Stimulated activated naive CD4-positive, alpha-beta T cell (primary cell): ENCODE data around the gene DDR1.

Experiments used
- DNase-seq, 6 experiments: peaks; one replicate each; lab custom pipeline; 2025; lab: John Stamatoyannopoulos, UW

The DDR1 gene

GRCh38 chr6:30881392-30882203, 2.7 kb upstream of the DDR1 start:
- DNase-seq, result no peak

- no peak for DNase-seq
Observed at GRCh38 chr6:30882204-30882758, 2.0 kb upstream of the DDR1 start.

- peak in 5 of 6 experiments; percentile 9 to 45 (median 35) for DNase-seq
Observed at GRCh38 chr6:30882759-30883684, 1.3 kb upstream of the DDR1 start.

DNA sequence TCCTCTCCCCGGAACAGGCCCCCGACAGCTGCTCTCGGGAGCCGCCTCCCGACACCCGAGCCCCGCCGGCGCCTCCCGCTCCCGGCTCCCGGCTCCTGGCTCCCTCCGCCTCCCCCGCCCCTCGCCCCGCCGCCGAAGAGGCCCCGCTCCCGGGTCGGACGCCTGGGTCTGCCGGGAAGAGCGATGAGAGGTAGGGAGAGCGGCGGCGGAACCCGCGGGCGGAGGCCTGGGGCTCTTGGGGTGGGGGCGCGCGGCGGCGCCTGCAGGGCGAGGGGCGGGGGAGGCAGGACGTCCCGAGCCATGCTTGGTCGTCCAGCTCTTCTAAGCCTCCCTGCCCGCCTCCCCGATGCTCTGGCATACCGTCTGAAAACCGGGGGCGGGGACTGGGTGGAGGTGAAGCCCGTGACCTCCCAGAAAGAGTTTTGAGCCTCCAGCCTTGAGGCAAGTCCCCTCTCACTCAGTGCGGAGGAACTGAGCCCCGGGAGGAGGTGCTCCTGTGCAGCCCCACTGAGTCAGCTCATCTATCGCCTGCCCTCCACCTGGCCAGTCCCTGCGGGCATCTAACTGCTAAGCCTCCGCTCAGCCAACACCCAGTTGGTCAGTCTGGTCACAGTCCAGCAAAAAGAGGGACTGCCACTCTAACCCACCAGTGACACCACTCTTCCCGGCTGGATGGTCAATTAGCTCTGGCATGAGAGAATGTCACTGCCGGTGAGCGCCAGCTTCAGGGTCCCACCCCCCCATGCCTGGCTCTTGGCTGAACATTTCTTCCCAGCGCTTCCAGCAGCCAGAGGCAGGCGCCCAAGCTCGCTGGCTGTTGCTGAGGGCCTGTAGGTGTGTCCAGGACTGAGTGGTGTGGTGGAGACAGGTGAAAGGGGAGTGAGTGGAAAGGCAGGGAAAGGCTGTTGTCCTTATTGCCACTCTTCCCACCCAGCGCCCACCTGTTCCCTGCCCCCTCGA, 482 bp downstream of the DDR1 start:
- DNase-seq, result peak in 3 of 6 experiments; percentile 29 to 43 (median 36)

DNA sequence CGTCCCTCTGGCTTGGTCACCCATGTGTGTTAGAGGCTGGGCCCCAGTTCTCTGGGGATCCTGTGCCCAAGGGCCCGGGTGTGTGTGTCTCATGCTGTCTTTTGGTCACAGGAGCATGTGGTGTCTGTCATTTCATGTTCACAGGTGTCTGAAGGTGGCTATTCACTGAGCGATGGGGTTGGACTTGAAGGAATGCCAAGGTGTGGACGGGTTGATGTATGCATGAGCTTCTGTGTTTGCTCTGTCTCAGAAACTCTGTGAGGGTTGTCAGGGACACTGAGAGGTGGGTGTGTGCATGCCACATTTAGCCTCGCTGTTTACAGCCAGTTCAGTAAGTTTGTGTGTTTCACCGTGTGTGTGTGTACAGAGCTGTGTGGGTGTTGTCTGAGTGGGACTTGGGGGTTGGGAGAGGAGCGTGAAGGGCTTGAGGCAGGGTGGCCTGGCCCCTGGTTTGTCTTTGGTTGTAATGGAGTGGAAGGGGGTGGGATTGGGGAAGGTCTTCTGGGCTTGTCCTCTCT, 1.2 kb downstream of the DDR1 start:
- DNase-seq, result peak in 2 of 6 experiments; percentile 22 to 44

DNA sequence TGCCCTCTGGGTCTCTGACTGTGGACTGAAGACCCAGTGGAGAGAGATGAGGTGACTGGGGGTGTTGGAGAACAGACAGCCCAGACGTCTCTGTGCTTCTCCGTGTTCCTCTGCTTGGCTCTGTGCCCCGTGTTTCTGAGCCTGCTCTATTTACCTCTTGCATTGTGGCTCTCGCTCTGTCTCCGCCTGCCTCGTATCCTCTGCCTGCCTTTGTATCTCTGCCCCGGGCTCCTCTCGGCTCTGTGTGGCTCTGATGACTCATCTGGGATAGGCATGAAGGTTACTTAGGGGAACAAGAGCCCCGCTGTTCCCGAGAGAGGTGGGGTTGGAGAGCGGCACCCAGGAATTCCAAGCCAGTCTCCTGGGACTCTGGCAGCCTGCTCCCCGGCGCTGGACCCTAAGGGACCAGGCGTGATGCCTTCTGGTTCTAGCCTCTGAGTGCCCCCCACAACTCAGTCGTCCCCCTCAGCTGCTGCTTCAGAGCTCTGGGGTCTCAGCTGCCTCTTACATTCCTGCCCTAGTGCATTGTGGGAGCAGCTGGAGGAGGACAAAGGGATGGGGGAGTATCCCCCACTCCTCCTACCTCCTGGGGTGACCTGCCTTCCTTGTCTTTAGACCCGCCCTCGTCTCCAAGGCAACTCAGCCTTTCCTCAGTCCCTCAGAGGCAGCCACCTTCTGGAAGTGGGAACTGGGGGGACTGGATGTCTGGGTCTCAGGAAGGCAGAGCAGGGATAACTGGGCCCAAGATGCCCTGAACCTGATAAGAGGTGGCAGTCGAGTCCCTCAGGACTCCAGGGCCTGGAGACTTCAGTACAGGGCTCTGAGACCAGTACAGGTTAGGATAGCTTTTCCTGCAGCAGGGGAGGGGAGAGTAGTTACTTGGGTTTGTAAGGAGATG, 1.9 kb downstream of the DDR1 start:
- DNase-seq, result peak in 4 of 6 experiments; percentile 13 to 49 (median 23)

GRCh38 chr6:30886897-30887255, 2.6 kb downstream of the DDR1 start:
- DNase-seq, result no peak

- DNase-seq, result no peak
Observed at GRCh38 chr6:30887901-30888815, 3.8 kb downstream of the DDR1 start.

DNA sequence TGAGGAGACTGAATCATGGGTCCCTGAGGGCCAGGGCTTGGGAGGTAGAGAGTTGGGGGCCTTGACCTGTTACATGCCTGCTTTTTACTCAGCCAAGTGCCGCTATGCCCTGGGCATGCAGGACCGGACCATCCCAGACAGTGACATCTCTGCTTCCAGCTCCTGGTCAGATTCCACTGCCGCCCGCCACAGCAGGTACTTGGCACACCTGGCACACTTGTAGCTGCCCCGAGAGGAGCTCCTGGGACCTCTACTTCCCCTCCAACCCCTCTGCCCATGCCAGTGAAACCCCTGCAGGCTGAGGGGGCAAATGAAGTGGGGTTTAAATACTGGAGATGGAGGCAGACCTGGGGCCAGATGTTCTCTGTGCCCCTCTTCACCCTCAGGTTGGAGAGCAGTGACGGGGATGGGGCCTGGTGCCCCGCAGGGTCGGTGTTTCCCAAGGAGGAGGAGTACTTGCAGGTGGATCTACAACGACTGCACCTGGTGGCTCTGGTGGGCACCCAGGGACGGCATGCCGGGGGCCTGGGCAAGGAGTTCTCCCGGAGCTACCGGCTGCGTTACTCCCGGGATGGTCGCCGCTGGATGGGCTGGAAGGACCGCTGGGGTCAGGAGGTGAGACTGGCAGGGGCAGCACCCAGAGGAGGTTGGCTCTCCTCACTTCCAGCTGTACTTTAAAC, 4.6 kb downstream of the DDR1 start:
- DNase-seq, result no peak

DNA sequence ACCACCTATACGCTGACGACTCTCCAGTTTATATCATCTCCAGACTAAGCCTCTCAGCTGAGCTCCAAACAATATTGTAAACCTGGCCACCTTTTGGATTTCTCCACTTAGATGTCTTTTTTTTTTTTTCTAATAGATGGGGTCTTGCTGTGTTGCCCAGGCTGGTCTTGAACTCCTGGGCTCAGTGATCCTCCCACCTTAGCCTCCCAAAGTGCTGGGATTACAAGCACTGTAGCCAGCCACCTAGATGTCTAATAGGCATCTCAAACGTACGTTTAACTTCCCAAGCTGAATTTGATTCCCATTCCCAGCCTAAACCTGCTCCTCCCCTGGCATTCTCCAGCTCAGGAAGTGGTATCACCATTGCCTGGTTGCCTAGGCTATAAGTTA, 5.2 kb downstream of the DDR1 start:
- DNase-seq, result no peak

DNA sequence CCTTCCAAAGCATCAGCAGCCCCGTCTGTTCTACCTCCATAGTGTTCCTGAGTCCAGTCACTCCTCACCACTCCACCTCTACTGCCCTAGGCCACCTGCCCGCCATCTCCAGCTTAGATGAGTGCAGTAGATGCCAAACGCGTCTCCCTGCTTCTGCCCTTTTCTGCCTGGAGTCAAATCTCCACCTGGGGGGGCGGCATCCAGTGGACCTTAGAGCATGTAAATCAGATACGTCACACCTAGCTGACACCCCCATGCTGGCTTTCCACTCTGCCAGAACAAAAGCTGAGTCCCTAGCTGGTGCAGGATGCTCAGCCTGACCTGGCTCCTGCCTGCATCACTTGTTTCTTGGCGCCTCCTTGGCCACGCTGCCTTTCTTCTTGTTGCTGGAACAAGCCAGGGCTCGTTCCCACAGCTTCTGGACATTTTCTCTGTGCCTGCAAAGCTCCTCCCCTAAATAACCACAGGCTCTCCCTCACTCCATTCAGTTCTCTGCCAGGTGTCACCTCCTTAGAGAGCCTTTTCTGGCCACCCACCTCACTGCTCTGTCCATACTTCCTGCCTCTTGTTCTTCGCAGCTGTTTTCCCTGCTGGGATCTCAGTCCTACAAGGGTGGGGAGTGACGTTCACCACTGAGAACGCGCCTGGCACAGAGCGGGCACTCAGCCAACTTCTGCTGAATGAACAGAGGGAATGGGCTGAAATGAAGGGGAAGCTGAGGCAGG, 5.8 kb downstream of the DDR1 start:
- DNase-seq, result no peak

GRCh38 chr6:30890646-30891449, 6.5 kb downstream of the DDR1 start:
- DNase-seq, result no peak

DNA sequence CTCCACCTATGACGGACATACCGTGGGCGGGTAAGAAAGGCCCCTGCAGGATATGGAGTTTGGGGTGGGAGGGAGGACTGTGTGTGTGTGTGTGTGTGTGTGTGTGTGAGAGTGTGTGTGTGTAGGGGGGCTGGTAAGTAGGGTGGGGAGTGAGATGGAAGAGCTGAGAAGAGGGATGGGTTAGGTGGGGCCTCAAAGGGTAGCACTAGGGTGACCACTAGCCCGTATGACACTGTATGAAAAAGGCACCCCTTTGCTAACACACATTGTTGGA, 7.1 kb downstream of the DDR1 start:
- no peak for DNase-seq

DNA sequence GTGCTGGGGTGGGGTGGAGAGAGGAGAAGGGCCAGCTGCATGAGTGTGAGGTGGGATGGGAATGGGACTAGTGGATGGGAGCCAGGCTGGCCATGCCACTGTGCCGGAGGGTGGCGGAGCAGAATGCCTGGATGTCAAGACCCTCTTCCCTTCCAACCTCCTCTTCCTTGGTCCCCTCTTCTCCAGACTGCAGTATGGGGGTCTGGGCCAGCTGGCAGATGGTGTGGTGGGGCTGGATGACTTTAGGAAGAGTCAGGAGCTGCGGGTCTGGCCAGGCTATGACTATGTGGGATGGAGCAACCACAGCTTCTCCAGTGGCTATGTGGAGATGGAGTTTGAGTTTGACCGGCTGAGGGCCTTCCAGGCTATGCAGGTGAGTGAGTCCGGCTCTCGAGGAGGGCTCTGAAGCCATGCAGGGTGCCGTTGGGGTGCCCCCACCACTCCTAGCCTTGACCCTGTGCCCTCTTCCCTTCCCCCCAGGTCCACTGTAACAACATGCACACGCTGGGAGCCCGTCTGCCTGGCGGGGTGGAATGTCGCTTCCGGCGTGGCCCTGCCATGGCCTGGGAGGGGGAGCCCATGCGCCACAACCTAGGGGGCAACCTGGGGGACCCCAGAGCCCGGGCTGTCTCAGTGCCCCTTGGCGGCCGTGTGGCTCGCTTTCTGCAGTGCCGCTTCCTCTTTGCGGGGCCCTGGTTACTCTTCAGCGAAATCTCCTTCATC, 7.7 kb downstream of the DDR1 start:
- DNase-seq, result no peak

DNA sequence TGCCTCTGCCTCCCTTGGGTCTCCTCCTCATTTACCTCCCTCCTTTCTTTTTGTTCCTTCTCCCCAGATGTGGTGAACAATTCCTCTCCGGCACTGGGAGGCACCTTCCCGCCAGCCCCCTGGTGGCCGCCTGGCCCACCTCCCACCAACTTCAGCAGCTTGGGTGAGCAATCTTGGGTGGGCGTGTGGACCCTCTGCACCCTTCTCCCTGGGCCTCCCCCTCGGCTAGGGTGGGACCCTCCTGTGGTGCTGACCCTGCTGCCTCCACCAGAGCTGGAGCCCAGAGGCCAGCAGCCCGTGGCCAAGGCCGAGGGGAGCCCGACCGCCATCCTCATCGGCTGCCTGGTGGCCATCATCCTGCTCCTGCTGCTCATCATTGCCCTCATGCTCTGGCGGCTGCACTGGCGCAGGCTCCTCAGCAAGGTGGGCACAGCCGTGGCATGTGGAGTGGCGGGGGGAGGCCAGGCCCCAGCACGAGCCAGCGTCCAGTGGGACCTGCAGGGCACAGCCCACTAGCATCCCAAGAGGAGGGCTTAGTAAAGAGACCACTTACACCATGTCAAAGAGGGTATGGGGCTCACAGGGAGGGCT, 8.8 kb downstream of the DDR1 start:
- no peak for DNase-seq

DNA sequence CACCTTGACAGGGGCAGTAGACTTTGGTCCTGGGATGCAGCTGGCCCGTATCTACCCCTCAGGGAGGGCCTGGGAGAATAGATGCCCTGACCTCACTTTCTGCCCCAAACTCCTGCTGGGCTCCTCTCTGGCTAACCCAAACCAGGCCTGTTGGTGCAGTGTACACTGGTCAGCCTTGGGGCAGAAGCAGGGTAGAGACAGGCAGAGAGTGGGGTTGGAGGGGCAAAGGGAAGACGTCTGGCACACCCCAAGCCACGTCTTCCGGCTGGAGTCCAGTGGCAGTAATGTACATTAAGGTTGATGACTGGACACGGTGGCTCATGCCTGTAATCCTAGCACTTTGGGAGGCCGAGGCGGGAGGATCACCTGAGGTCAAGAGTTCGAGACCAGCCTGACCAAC, 9.3 kb downstream of the DDR1 start:
- DNase-seq, result no peak
